Measurements from ENCODE around the gene SLC39A13.

GRCh38 chr11:47437218-47437745 is 28.9 kb downstream of the SLC39A13 start:
- TF ChIP-seq MXI1 (IDR thresholded peaks at IDR 0.05; ENCODE audit: borderline replicate concordance, low read depth, low read length) (no peak), POLR2A (IDR thresholded peaks at IDR 0.05; ENCODE audit: low read depth, low read length) (no peak), RAD21 (IDR thresholded peaks at IDR 0.05; ENCODE audit: low read length) (no peak), CTCF (conservative IDR thresholded peaks at IDR 0.05; ENCODE audit: low read depth, low read length) (no peak), RFX5 (IDR thresholded peaks at IDR 0.05; ENCODE audit: low read depth, low read length) (no peak), BHLHE40 (IDR thresholded peaks at IDR 0.05; ENCODE audit: low read depth, low read length) (no peak), CEBPB (IDR thresholded peaks at IDR 0.05; ENCODE audit: low read depth, low read length) (no peak), CHD1 (IDR thresholded peaks at IDR 0.05; ENCODE audit: low read depth, low read length) (no peak), FOS (IDR thresholded peaks at IDR 0.05; ENCODE audit: low read depth, low read length) (no peak), MAFK (IDR thresholded peaks at IDR 0.05; ENCODE audit: low read depth, low read length) (no peak)

All from IMR-90 (cell line).